Neural progenitor cell (in vitro differentiated cells): ENCODE measurements around the gene RAB13. TPM values are rescaled to one million over a fixed set of nuclear protein-coding genes. Genes with fewer than 3 reads are reported as not detected.

Experiments
- DNase-seq: peaks from one replicate; pipeline ENCODE4 v3.0.0-alpha.2; 2016; ENCODE audit warnings: low spot score
- H2AFZ ChIP-seq: fragments of 200-600 bp; sonication (generic); replicated peaks from 2 replicates; pipeline ENCODE4 v1.6.1; 2016; ENCODE audit warnings: antibody characterized with exemption
- H3F3A ChIP-seq: fragments of 200-600 bp; sonication (generic); 2 replicates; pipeline ENCODE4 v1.6.1; 2016; ENCODE audit warnings: antibody characterized with exemption, low read depth
- H3K27ac ChIP-seq: fragments of 200-600 bp; sonication (generic); 2 replicates; pipeline ENCODE4 v1.5.1; 2016; ENCODE audit warnings: mild to moderate bottlenecking
- H3K27me3 ChIP-seq: fragments of 200-600 bp; sonication (generic); 2 replicates; pipeline ENCODE4 v1.6.1; 2016; ENCODE audit warnings: mild to moderate bottlenecking, moderate library complexity
- H3K36me3 ChIP-seq: fragments of 200-600 bp; sonication (generic); 2 replicates; pipeline ENCODE4 v1.5.1; 2016
- H3K4me1 ChIP-seq: fragments of 200-600 bp; sonication (generic); 2 replicates; pipeline ENCODE4 v1.6.1; 2016; ENCODE audit warnings: mixed run types
- H3K4me2 ChIP-seq: fragments of 200-600 bp; sonication (generic); 2 replicates; pipeline ENCODE4 v1.6.1; 2016
- H3K4me3 ChIP-seq: fragments of 200-600 bp; sonication (generic); 2 replicates; pipeline ENCODE4 v1.5.1; 2016
- H3K79me2 ChIP-seq: fragments of 200-600 bp; sonication (generic); 2 replicates; pipeline ENCODE4 v1.6.1; 2016; ENCODE audit warnings: low read depth
- H3K9ac ChIP-seq: fragments of 200-600 bp; sonication (generic); 2 replicates; pipeline ENCODE4 v1.6.1; 2016
- H3K9me3 ChIP-seq: fragments of 200-600 bp; sonication (generic); 2 replicates; pipeline ENCODE4 v1.5.1; 2016; ENCODE audit warnings: low read depth
- H4K20me1 ChIP-seq: fragments of 200-600 bp; sonication (generic); 2 replicates; pipeline ENCODE4 v1.6.1; 2016; ENCODE audit warnings: low read depth
- H3K27ac Mint-ChIP-seq: 3 replicates; pipeline ENCODE4 v1.8.0; 2021; ENCODE audit warnings: mixed read lengths
- H3K27me3 Mint-ChIP-seq: 2 replicates; pipeline ENCODE4 v1.8.0; 2022; ENCODE audit warnings: low read depth, mild to moderate bottlenecking, inconsistent platforms, moderate library complexity, mixed read lengths; ENCODE audit not compliant: insufficient read depth
- H3K36me3 Mint-ChIP-seq: 3 replicates; pipeline ENCODE4 v1.8.0; 2021; ENCODE audit warnings: mixed read lengths
- H3K4me1 Mint-ChIP-seq: 3 replicates; pipeline ENCODE4 v1.8.0; 2021; ENCODE audit warnings: mixed read lengths
- H3K4me3 Mint-ChIP-seq: 3 replicates; pipeline ENCODE4 v1.8.0; 2021; ENCODE audit warnings: mild to moderate bottlenecking, moderate library complexity, mixed read lengths
- H3K9me3 Mint-ChIP-seq: 3 replicates; pipeline ENCODE4 v1.8.0; 2020; ENCODE audit warnings: mixed read lengths
- CTCF ChIP-seq: fragments of 200-600 bp; sonication (generic); IDR thresholded peaks from 2 replicates; pipeline ENCODE4 v1.5.1; 2017; ENCODE audit warnings: antibody characterized with exemption, mild to moderate bottlenecking
- EZH2 ChIP-seq: fragments of 200-600 bp; sonication (generic); IDR thresholded peaks from 2 replicates; pipeline ENCODE4 v1.6.1; 2017; ENCODE audit warnings: antibody characterized with exemption, mild to moderate bottlenecking, moderate library complexity
- EZH2phosphoT487 ChIP-seq: fragments of 200-600 bp; sonication (generic); IDR thresholded peaks from 2 replicates; pipeline ENCODE4 v1.6.1; 2017; ENCODE audit warnings: antibody characterized with exemption
- total RNA-seq: library from RNA; depleted of rRNA; stranded (reverse); fragments of >200 nt; gene quantifications from 2 replicates; pipeline ENCODE4 v1.2.3, GENCODE V29; 2015; ENCODE audit warnings: low replicate concordance

The RAB13 gene
- total RNA-seq, 1 donor from 2014 or later = 14.3 TPM

DNA sequence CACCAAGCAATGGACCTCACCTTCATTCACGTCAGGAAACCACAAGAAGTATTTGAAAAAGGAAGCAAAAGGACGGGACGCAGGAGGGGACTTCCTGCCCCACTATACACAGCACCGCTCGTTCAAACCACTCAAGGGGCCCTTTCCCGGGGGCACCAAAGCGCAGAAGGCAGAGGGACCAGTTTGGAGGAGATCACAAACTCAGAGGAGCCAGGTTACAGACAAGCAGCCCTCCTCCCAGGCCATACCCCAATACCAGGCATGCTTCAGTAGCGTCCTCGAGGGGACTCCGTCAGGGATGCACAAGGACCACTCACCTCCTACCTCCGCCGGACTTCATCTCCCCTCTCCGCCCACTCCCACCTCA lies 28.4 kb downstream of the RAB13 start:
- no peaks in the 10 kb centered on the region for H3K27me3 ChIP-seq
- peaks cover 77% of the 10 kb centered on the region for H3K79me2 ChIP-seq
- H3K27ac ChIP-seq = peak overlapping the region; percentile 81
- Mint-ChIP-seq H3K9me3 (no peaks in the 10 kb centered on the region), H3K4me3 (peak overlapping the region; percentile 100), H3K36me3 (peaks cover 15% of the 10 kb centered on the region), H3K4me1 (peaks cover 43% of the 10 kb centered on the region), H3K27ac (peak overlapping the region; percentile 97), H3K27me3 (peaks cover 11% of the 10 kb centered on the region)
- no peak for DNase-seq
- peaks cover 51% of the 10 kb centered on the region for H4K20me1 ChIP-seq
- H3K4me2 ChIP-seq = peak overlapping the region; percentile 92
- H3K4me3 ChIP-seq = peak overlapping the region; percentile 92
- peak overlapping the region; percentile 94 for H3K9ac ChIP-seq
- no peaks in the 10 kb centered on the region for H3K9me3 ChIP-seq
- H2AFZ ChIP-seq = peak overlapping the region; percentile 38
- H3K36me3 ChIP-seq = no peaks in the 10 kb centered on the region
- H3F3A ChIP-seq = peaks cover 23% of the 10 kb centered on the region
- TF ChIP-seq EZH2 (no peak), EZH2phosphoT487 (no peak), CTCF (no peak)
- H3K4me1 ChIP-seq = peaks cover 29% of the 10 kb centered on the region

GRCh38 chr1:153956997-153957715 lies 29.0 kb downstream of the RAB13 start:
- Histone ChIP-seq H2AFZ (no peak overlapping the region), H3K27ac (no peak overlapping the region)

DNA sequence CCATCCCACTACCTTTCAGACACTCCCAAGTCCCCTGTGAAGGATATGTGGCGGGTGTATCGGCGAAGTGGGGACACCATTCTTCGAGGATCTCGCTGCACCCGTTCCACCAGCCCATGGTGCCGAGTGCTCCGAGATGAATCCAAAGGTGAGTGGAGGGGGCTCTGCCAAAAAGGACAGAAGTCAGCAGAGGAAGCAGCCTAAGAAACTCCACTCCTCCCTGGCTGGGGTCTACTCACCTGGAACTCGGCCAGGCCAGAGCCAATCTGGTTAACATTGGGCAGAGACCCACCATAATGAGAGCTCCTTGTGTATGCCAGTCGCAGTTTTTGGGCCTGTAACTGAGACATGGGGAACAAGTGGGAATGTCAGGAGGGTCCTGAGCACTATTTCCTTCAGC lies 31.3 kb downstream of the RAB13 start:
- H3K27ac ChIP-seq = no peak overlapping the region
- peaks cover 51% of the 10 kb centered on the region for H3K79me2 ChIP-seq

More at GRCh38 chr1:153956997-153957715, 29.0 kb downstream of the RAB13 start:
- peak overlapping the region; percentile 94 for H3K9ac ChIP-seq
- H3K36me3 ChIP-seq = no peaks in the 10 kb centered on the region
- H3K79me2 ChIP-seq = peaks cover 71% of the 10 kb centered on the region
- H3K4me1 Mint-ChIP-seq = peaks cover 37% of the 10 kb centered on the region
- H3K4me3 Mint-ChIP-seq = peak overlapping the region; percentile 100
- H4K20me1 ChIP-seq = peaks cover 51% of the 10 kb centered on the region
- peaks cover 23% of the 10 kb centered on the region for H3F3A ChIP-seq
- peaks cover 11% of the 10 kb centered on the region for H3K27me3 Mint-ChIP-seq
- peaks cover 29% of the 10 kb centered on the region for H3K4me1 ChIP-seq
- H3K4me2 ChIP-seq = peak overlapping the region; percentile 92
- H3K27ac Mint-ChIP-seq = peak overlapping the region; percentile 97
- H3K9me3 ChIP-seq = no peaks in the 10 kb centered on the region
- H3K36me3 Mint-ChIP-seq = peaks cover 15% of the 10 kb centered on the region
- no peak for TF ChIP-seq CTCF
- no peak for TF ChIP-seq EZH2phosphoT487
- no peak for TF ChIP-seq EZH2
- no peak for DNase-seq
- H3K9me3 Mint-ChIP-seq = no peaks in the 10 kb centered on the region
- peak overlapping the region; percentile 92 for H3K4me3 ChIP-seq
- H3K27me3 ChIP-seq = no peaks in the 10 kb centered on the region

More for the DNA sequence above, 31.3 kb downstream of the RAB13 start:
- DNase-seq = no peak
- Histone ChIP-seq H3K4me1 (peaks cover 21% of the 10 kb centered on the region), H2AFZ (no peak overlapping the region), H3K4me3 (no peak overlapping the region), H4K20me1 (peaks cover 44% of the 10 kb centered on the region), H3F3A (peaks cover 16% of the 10 kb centered on the region), H3K9ac (peak overlapping the region; percentile 20), H3K27me3 (no peaks in the 10 kb centered on the region), H3K9me3 (no peaks in the 10 kb centered on the region), H3K36me3 (no peaks in the 10 kb centered on the region), H3K4me2 (no peak overlapping the region)
- Mint-ChIP-seq H3K36me3 (peaks cover 7% of the 10 kb centered on the region), H3K9me3 (no peaks in the 10 kb centered on the region), H3K4me3 (no peak overlapping the region), H3K27me3 (peaks cover 10% of the 10 kb centered on the region), H3K27ac (no peak overlapping the region), H3K4me1 (peaks cover 25% of the 10 kb centered on the region)
- TF ChIP-seq EZH2 (no peak), CTCF (no peak), EZH2phosphoT487 (no peak)
